GM21423 (cell line): ENCODE results near the gene HSD3B7.
A peak's percentile ranks its signal among the peaks of the same experiment; 100 is the strongest.

ENCODE experiments used
- ATAC-seq: cut with Tn5 transposase; IDR thresholded peaks from one replicate; pipeline ENCODE4 v1.9.1; 2021; ENCODE audit warnings: mild to moderate bottlenecking, moderate library complexity; ENCODE audit not compliant: unreplicated experiment

Gene HSD3B7

DNA sequence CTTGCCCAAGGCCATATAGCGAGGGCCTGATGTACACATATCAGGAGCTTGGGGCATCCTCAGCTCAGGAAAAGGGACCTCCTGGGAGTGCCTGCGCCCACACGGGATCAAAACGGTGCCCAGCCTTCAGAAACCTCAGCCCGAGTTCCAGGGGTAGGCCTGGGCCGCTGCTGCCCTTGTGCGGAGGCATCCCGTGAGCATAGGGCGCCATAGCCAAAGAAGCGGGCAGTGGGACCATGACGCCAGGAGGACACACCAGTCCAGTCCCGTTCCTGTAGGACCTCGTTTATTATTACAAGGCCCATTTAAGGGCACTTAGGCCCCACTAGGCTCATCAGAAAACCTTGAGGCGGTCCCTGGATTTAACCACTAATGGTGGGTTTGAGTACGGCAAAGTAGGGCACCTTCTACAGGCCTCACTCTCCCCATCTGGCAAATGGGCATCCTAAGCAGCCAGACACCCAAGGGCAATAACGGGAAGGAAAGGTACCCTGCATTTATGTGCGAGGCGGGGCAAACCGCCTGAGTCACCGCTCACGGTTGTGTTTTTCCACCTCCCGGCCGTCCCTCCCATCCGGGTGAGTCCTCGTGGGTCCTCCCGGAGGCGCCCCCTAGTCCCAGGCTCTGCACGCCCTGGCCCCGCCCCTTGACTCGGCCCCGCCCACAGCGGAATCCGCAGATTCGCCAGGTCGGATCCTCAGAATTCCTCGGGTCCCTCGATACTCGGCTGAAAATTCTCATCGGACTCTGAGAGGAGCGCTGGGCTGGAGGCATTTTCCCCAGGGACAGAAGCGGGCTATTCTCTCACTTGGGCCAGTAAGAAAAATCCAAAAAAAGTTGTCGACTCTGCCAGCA, 28.2 kb upstream of the HSD3B7 start:
- ATAC-seq, result peak; percentile 47

DNA sequence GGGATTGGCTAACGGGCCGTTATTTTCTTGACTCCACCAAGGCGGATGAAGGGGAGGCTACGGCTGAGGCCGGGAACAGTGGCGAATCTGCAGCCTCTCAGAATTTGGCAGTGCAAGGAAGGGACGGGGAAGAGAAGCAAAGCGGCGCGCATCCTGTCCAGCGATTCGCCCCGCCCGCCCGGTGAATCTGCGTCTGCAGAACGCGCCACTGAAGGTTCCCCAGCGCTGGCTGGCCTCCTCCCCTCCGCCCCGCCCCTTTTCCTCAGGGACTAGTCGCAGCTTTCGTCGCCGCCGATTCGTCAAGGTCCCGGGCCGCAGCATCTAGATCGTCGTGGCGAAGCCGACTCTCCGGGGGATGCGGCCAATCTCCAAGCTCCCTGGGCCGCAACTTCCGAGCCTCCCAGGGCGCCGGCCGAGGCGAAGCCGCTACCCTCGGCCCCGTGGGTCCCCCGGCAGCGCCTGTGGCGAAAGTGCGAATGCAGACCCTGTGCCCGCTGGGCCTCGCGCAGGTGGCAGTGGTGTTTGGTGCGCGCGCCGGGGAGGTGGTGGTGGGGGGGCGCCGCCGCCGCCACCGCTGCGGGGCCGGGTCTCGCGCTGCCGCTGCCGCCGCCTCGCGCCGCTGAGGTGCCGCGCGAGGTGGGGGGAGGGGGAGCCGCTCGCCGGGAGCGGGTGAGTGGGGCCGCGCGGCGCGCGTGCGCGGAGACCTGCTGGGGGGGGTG, 27.4 kb upstream of the HSD3B7 start, which contains the start of gene SETD1A:
SETD1A (plus strand) TSS at position 299 of the 719 bp plus-strand sequence. CDS start 978 bp downstream, outside the sequence.
- ATAC-seq, result peak; percentile 72

DNA sequence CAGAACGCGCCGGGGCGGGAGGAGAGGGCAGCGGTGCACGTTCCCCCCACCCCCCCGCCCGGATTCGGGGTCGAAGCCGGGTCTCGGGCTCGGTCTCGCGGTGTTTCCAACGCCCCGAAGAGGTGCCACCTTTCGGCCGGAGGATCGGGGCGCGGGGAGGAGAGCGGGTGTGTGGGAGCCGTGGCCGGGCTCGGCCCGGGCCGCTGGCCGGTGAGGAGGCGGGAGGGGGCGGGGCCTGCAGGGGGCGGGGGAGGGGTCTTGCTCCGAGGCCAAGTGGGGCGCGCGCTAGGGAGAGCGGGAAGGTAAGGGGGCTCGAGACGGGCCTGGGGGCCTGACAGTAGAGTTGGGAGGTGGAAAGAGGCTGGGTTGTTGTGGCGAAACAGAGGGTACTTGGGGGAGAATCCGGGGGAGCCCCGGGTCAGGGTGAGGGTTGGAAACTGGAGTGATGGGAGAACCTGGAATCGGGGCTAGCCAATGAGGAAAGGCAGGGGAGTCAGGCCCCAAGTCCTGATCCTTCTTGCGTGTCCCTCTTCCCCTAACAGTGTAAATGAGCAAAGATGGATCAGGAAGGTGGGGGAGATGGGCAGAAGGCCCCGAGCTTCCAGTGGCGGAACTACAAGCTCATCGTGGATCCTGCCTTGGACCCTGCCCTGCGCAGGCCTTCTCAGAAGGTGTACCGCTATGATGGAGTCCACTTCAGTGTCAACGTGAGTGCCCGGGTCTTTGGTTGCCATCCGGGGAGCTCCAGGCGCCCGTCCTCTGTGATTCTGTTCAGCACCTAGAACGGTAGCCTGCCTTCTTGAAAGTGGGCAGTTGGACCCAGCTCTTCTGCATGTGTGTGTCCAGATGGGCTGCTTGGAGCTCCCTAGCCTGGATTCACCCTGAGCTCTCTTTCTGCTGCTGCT, 26.6 kb upstream of the HSD3B7 start:
- ATAC-seq, result peak; percentile 26

GRCh38 chr16:30961384-30961783, 23.6 kb upstream of the HSD3B7 start:
- no peak for ATAC-seq

GRCh38 chr16:30963925-30964511, 21.0 kb upstream of the HSD3B7 start:
- ATAC-seq, result no peak

GRCh38 chr16:30964574-30965226, 20.3 kb upstream of the HSD3B7 start:
- ATAC-seq, result no peak

DNA sequence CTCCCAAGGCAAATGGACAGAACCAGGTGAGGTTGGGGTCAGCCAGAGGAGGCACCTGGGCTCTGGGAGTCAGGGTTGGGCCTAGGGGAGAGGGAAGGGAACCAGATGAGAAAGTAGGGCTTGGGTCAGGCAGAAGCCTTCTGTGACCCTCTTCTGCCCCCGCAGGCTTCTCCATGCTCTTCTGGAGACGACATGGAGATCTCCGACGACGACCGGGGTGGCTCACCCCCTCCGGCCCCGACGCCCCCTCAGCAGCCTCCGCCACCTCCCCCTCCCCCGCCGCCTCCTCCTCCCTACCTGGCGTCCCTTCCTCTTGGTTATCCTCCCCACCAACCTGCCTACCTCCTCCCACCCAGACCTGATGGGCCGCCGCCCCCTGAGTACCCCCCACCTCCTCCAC, 19.6 kb upstream of the HSD3B7 start:
- ATAC-seq, result no peak

DNA sequence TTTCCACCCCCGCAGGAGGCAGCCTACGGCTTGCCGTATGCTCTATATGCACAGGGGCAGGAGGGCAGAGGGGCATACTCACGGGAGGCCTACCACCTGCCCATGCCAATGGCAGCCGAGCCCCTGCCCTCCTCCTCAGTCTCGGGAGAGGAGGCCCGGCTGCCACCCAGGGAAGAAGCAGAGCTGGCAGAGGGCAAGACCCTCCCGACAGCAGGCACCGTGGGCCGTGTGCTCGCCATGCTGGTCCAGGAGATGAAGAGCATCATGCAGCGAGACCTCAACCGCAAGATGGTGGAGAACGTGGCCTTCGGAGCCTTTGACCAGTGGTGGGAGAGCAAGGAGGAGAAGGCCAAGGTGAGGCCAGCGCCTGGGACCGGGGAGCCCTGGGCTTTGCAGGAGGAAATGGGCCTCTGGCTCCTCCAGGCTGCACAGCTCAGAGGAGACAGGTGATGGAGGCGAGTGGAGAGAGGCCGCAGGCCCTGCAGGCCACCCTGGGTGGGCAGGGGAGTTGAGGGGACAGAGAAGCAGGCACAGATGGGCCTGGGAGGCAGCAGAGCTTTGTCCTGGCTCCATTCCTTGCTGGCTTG, 18.9 kb upstream of the HSD3B7 start:
- ATAC-seq, result no peak

DNA sequence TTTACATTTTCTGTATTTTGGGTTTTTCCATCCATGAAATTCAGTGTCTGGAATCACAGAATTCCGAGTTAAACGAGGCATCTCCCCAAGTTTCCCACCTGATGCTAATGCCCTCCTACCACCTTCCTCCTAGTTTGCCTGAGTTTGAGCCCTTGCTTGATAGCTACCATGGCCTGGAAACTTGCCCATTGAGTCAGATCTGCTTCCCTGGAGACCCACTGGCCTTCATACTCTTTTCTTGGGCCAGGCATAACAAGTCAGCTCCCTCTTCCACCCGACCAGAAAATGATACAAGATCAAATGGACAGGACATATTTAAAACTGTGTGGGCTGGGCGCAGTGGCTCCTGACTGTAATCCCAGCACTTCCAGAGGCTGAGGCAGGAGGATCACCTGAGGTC, 17.2 kb upstream of the HSD3B7 start:
- no peak for ATAC-seq

GRCh38 chr16:30969246-30969842, 15.7 kb upstream of the HSD3B7 start:
- no peak for ATAC-seq

GRCh38 chr16:30971298-30971697, 13.7 kb upstream of the HSD3B7 start:
- no peak for ATAC-seq

DNA sequence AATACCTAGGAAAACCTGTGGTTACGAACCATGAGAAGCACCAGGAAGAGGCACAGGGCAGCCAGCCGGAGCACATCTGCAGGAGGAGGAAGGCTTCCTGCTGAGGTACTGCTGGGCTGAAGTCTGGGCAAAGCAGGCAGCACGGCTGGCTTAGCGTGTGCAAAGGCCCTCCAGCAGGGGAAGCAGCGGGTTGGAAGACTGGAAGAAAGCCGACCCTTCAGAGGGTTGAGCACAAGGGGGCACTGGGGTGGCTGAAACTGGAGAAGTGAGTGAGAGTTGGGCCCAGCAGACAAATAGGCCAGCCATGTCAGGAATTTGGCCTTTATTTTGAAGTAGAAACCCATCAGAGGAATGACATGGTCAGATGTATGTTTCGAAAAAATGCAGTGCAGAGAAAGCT, 12.1 kb upstream of the HSD3B7 start:
- ATAC-seq, result no peak

GRCh38 chr16:30974348-30974747, 10.7 kb upstream of the HSD3B7 start:
- no peak for ATAC-seq

DNA sequence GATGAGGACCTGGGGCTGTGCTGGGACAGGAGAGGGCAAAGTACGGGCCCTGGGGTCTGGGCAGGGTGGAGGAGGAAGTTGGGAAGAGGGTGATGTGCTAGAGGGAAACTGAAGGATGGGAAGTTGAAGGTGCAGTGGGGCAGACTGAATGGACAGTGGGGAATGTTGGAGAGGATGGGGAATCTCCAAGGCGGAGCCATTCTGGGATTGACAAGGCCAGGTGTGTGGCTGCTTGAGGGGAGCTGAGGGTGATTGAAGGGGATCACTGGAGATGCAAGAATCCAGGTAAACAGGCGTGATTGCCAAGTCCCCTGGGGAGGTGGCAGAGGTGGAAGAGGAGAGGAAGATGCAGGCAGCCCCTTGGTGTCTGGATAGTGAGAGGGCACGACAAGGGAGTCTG, 8.5 kb upstream of the HSD3B7 start:
- ATAC-seq, result no peak

GRCh38 chr16:30977502-30977901, 7.5 kb upstream of the HSD3B7 start:
- no peak for ATAC-seq

DNA sequence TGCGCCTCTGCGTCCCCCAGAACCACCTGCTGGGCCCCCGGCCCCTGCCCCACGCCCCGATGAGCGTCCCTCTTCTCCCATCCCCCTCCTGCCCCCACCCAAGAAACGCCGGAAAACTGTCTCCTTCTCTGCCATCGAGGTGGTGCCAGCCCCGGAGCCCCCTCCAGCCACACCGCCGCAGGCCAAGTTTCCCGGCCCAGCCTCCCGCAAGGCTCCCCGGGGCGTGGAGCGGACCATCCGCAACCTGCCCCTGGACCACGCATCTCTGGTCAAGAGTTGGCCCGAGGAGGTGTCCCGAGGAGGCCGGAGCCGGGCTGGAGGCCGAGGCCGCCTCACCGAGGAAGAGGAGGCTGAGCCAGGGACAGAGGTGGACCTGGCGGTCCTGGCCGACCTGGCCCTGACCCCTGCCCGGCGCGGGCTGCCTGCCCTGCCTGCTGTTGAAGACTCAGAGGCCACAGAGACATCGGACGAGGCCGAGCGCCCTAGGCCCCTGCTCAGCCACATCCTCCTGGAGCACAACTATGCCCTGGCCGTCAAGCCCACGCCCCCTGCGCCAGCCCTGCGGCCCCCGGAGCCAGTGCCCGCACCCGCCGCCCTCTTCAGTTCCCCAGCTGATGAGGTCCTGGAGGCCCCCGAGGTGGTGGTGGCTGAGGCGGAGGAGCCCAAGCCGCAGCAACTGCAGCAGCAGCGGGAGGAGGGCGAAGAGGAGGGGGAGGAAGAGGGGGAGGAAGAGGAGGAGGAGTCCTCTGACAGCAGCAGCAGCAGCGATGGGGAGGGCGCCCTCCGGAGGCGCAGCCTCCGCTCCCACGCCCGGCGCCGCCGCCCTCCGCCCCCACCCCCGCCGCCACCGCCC, 5.6 kb upstream of the HSD3B7 start:
- ATAC-seq, result no peak

GRCh38 chr16:30980023-30980371, 5.0 kb upstream of the HSD3B7 start:
- no peak for ATAC-seq

GRCh38 chr16:30980434-30980833, 4.6 kb upstream of the HSD3B7 start:
- ATAC-seq, result no peak

DNA sequence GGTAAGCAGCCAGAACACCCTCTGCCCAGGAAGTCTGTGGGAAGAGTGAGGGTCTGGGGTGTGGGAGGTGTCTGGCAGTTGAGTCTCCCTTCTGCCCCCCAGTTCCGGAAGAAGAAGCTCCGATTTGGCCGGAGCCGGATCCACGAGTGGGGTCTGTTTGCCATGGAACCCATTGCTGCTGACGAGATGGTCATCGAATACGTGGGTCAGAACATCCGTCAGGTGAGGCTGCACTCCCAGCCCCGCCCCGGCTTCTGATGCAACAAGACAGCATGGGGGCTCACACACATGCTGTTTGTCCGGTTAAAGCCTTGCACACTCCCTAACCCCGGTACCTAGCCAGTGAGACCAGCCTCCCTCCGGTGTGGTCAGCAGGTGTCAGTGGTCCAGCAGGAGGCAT, 4.0 kb upstream of the HSD3B7 start:
- no peak for ATAC-seq
